Karpas-422 (cell line): Measurements from ENCODE around the gene CASQ2. TPM values are rescaled to one million over a fixed set of nuclear protein-coding genes. Genes with fewer than 3 reads are reported as not detected.
A peak's percentile ranks its signal among the peaks of the same experiment; 100 is the strongest.

Experiments used
- DNase-seq: peaks from one replicate; pipeline ENCODE4 v3.0.0-alpha.2; 2015
- H2AFZ ChIP-seq: fragments of 200-600 bp; sonication (generic); 2 replicates; pipeline ENCODE4 v1.6.1; 2014; ENCODE audit warnings: antibody characterized with exemption, low read length, mixed read lengths
- H3K27ac ChIP-seq: fragments of 200-600 bp; sonication (generic); 2 replicates; pipeline ENCODE4 v1.5.1; 2014; ENCODE audit warnings: mild to moderate bottlenecking, low read length, moderate library complexity
- H3K27me3 ChIP-seq: fragments of 200-600 bp; sonication (generic); 2 replicates; pipeline ENCODE4 v1.6.1; 2014; ENCODE audit warnings: low read length, mixed read lengths
- H3K36me3 ChIP-seq: fragments of 200-600 bp; sonication (generic); 2 replicates; pipeline ENCODE4 v1.6.1; 2014; ENCODE audit warnings: low read length, mixed read lengths; ENCODE audit not compliant: insufficient read depth
- H3K4me1 ChIP-seq: fragments of 200-600 bp; sonication (generic); 2 replicates; pipeline ENCODE4 v1.6.1; 2014; ENCODE audit warnings: mild to moderate bottlenecking, low read length, mixed read lengths
- H3K4me2 ChIP-seq: fragments of 200-600 bp; sonication (generic); 2 replicates; pipeline ENCODE4 v1.6.1; 2014; ENCODE audit warnings: low read length, low read depth, mild to moderate bottlenecking; ENCODE audit not compliant: poor library complexity, severe bottlenecking
- H3K4me3 ChIP-seq: fragments of 200-600 bp; sonication (generic); 2 replicates; pipeline ENCODE4 v1.5.1; 2014; ENCODE audit warnings: mild to moderate bottlenecking, antibody characterized with exemption, low read length, mixed read lengths
- H3K79me2 ChIP-seq: fragments of 200-600 bp; sonication (generic); 2 replicates; pipeline ENCODE4 v1.6.1; 2014; ENCODE audit warnings: mild to moderate bottlenecking, low read length, mixed read lengths
- H3K9ac ChIP-seq: fragments of 200-600 bp; sonication (generic); 2 replicates; pipeline ENCODE4 v1.6.0; 2014; ENCODE audit warnings: low read length
- H3K9me2 ChIP-seq: fragments of 200-600 bp; sonication (generic), shearing (Covaris generic); replicated peaks from 2 replicates; pipeline ENCODE4 v1.6.0; 2014; ENCODE audit warnings: mild to moderate bottlenecking, low read length, moderate library complexity; ENCODE audit not compliant: insufficient read depth
- H3K9me3 ChIP-seq: fragments of 300-700, 200-600 bp; sonication (generic); 2 replicates; pipeline ENCODE4 v1.6.1; 2014; ENCODE audit warnings: low read length, mixed read lengths
- H4K20me1 ChIP-seq: fragments of 200-600 bp; sonication (generic); 2 replicates; pipeline ENCODE4 v1.6.1; 2014; ENCODE audit warnings: mild to moderate bottlenecking, antibody characterized with exemption, low read length, low read depth; ENCODE audit not compliant: insufficient read depth
- total RNA-seq: library from RNA; depleted of rRNA; stranded (reverse); fragments of >200 nt; shearing (Covaris generic); gene quantifications from 2 replicates; pipeline ENCODE4 v1.2.3, GENCODE V29; 2014; ENCODE audit warnings: low replicate concordance

The CASQ2 gene
- total RNA-seq, 1 experiment from 2014 or later: not detected

GRCh38 chr1:115771847-115772457 is 3.4 kb upstream of the CASQ2 start:
- Histone ChIP-seq H4K20me1 (no peaks in the 10 kb centered on the region), H3K9ac (no peak overlapping the region), H3K36me3 (no peaks in the 10 kb centered on the region), H3K79me2 (no peaks in the 10 kb centered on the region), H3K9me2 (no peaks in the 10 kb centered on the region), H3K4me2 (no peak overlapping the region), H2AFZ (no peak overlapping the region), H3K27ac (no peak overlapping the region), H3K9me3 (no peaks in the 10 kb centered on the region), H3K4me3 (no peak overlapping the region), H3K27me3 (no peaks in the 10 kb centered on the region), H3K4me1 (no peaks in the 10 kb centered on the region)
- peak; percentile 84 for DNase-seq

GRCh38 chr1:115771094-115771846 is 2.8 kb upstream of the CASQ2 start:
- no peaks in the 10 kb centered on the region for H4K20me1 ChIP-seq
- H3K9me2 ChIP-seq: no peaks in the 10 kb centered on the region
- no peak overlapping the region for H3K27ac ChIP-seq
- no peak overlapping the region for H3K9ac ChIP-seq
- H3K4me1 ChIP-seq: no peaks in the 10 kb centered on the region
- no peaks in the 10 kb centered on the region for H3K36me3 ChIP-seq
- no peak for DNase-seq
- no peak overlapping the region for H3K4me2 ChIP-seq
- H3K9me3 ChIP-seq: no peaks in the 10 kb centered on the region
- no peaks in the 10 kb centered on the region for H3K27me3 ChIP-seq
- no peak overlapping the region for H3K4me3 ChIP-seq
- no peak overlapping the region for H2AFZ ChIP-seq
- H3K79me2 ChIP-seq: no peaks in the 10 kb centered on the region

- H3K9ac ChIP-seq: no peak overlapping the region
- H3K27ac ChIP-seq: no peak overlapping the region
- H4K20me1 ChIP-seq: no peaks in the 10 kb centered on the region
- no peak for DNase-seq
- no peaks in the 10 kb centered on the region for H3K9me2 ChIP-seq
- H3K4me1 ChIP-seq: no peaks in the 10 kb centered on the region
- no peaks in the 10 kb centered on the region for H3K36me3 ChIP-seq
- H3K9me3 ChIP-seq: no peaks in the 10 kb centered on the region
- H3K27me3 ChIP-seq: no peaks in the 10 kb centered on the region
- no peak overlapping the region for H3K4me3 ChIP-seq
- H3K79me2 ChIP-seq: no peaks in the 10 kb centered on the region
- H3K4me2 ChIP-seq: no peak overlapping the region
- H2AFZ ChIP-seq: no peak overlapping the region
These were observed 1.1 kb downstream of the CASQ2 start for GRCh38 chr1:115767403-115767802.

GRCh38 chr1:115765091-115765490 is 3.4 kb downstream of the CASQ2 start:
- H3K36me3 ChIP-seq: no peaks in the 10 kb centered on the region
- H3K27ac ChIP-seq: no peak overlapping the region

GRCh38 chr1:115764541-115764940 is 4.0 kb downstream of the CASQ2 start:
- no peaks in the 10 kb centered on the region for H3K27me3 ChIP-seq
- H3K27ac ChIP-seq: no peak overlapping the region
- no peak overlapping the region for H2AFZ ChIP-seq
- H4K20me1 ChIP-seq: no peaks in the 10 kb centered on the region
- no peak overlapping the region for H3K9ac ChIP-seq
- no peak overlapping the region for H3K4me2 ChIP-seq
- no peak overlapping the region for H3K4me3 ChIP-seq
- H3K9me3 ChIP-seq: no peaks in the 10 kb centered on the region
- no peaks in the 10 kb centered on the region for H3K9me2 ChIP-seq
- DNase-seq: no peak
- no peaks in the 10 kb centered on the region for H3K4me1 ChIP-seq
- H3K36me3 ChIP-seq: no peaks in the 10 kb centered on the region
- H3K79me2 ChIP-seq: no peaks in the 10 kb centered on the region

More at GRCh38 chr1:115765091-115765490, 3.4 kb downstream of the CASQ2 start:
- no peak overlapping the region for H3K4me2 ChIP-seq
- H3K9me3 ChIP-seq: no peaks in the 10 kb centered on the region
- H3K27me3 ChIP-seq: no peaks in the 10 kb centered on the region
- H3K4me1 ChIP-seq: no peaks in the 10 kb centered on the region
- no peak overlapping the region for H3K9ac ChIP-seq
- no peak overlapping the region for H3K4me3 ChIP-seq
- no peaks in the 10 kb centered on the region for H3K9me2 ChIP-seq
- H2AFZ ChIP-seq: no peak overlapping the region
- no peaks in the 10 kb centered on the region for H4K20me1 ChIP-seq
- no peak for DNase-seq
- H3K79me2 ChIP-seq: no peaks in the 10 kb centered on the region

- Histone ChIP-seq H3K4me1 (no peaks in the 10 kb centered on the region), H3K36me3 (no peaks in the 10 kb centered on the region), H4K20me1 (no peaks in the 10 kb centered on the region), H3K9ac (no peak overlapping the region), H3K27ac (no peak overlapping the region), H3K79me2 (no peaks in the 10 kb centered on the region), H3K4me3 (no peak overlapping the region), H3K27me3 (no peaks in the 10 kb centered on the region), H3K9me2 (no peaks in the 10 kb centered on the region), H3K9me3 (no peaks in the 10 kb centered on the region), H2AFZ (no peak overlapping the region), H3K4me2 (no peak overlapping the region)
- DNase-seq: no peak
These were observed 5.7 kb downstream of the CASQ2 start for GRCh38 chr1:115762779-115763178.

GRCh38 chr1:115761601-115762302 is 6.8 kb downstream of the CASQ2 start:
- Histone ChIP-seq H4K20me1 (no peaks in the 10 kb centered on the region), H3K36me3 (no peaks in the 10 kb centered on the region), H3K27ac (no peak overlapping the region), H3K4me3 (no peak overlapping the region), H3K4me1 (no peaks in the 10 kb centered on the region), H2AFZ (no peak overlapping the region), H3K9ac (no peak overlapping the region), H3K9me3 (no peaks in the 10 kb centered on the region), H3K27me3 (no peaks in the 10 kb centered on the region), H3K9me2 (no peaks in the 10 kb centered on the region), H3K79me2 (no peaks in the 10 kb centered on the region), H3K4me2 (no peak overlapping the region)
- no peak for DNase-seq

GRCh38 chr1:115757856-115758255 is 10.7 kb downstream of the CASQ2 start:
- Histone ChIP-seq H3K9me3 (no peaks in the 10 kb centered on the region), H3K27me3 (no peaks in the 10 kb centered on the region), H3K27ac (no peak overlapping the region), H3K36me3 (no peaks in the 10 kb centered on the region), H2AFZ (no peak overlapping the region), H3K4me2 (no peak overlapping the region), H3K9ac (no peak overlapping the region), H3K4me1 (no peaks in the 10 kb centered on the region; the same call in 1 of the 2 replicates), H3K9me2 (no peaks in the 10 kb centered on the region), H3K4me3 (no peak overlapping the region), H4K20me1 (no peaks in the 10 kb centered on the region), H3K79me2 (no peaks in the 10 kb centered on the region)
- no peak for DNase-seq
